Measurements from ENCODE around the gene EHMT1. TPM values are rescaled to one million over a fixed set of nuclear protein-coding genes. Genes with fewer than 3 reads are reported as not detected.

EHMT1 gene
- total RNA-seq, 6 experiments from 2014 or later, result 41.0 to 116 (median 46.9) TPM

DNA sequence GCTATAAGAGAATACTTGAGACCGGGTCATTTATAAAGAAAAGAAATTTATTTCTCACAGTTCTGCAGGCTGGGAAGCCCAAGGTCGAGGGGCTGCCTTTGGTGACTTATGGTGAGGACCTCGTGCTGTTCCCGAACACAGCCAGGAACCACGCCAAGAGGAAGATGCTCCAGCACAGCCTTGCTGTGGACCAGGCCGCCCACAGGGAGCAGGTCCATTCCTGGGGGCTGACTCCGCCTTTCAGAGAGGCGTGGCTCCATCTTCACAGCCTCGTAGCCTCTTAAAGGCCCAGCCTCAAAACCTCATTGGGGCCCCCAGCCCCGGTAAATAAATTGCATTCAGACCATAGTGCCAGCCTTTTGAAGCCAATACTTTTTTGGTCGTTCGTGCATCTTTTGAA, 165.2 kb downstream of the EHMT1 start:
- Mint-ChIP-seq H3K27me3 (ENCODE audit: insufficient read depth) (peaks cover 3% of the 10 kb centered on the region), H3K36me3 (ENCODE audit: low read depth) (peaks cover 16% of the 10 kb centered on the region), H3K27ac (no peak overlapping the region), H3K4me1 (ENCODE audit: low read depth) (peaks cover 28% of the 10 kb centered on the region), H3K9me3 (no peaks in the 10 kb centered on the region), H3K4me3 (no peak overlapping the region)
- TF ChIP-seq CTCF (IDR thresholded peaks at IDR 0.05), result no peak
- no peak for DNase-seq

DNA sequence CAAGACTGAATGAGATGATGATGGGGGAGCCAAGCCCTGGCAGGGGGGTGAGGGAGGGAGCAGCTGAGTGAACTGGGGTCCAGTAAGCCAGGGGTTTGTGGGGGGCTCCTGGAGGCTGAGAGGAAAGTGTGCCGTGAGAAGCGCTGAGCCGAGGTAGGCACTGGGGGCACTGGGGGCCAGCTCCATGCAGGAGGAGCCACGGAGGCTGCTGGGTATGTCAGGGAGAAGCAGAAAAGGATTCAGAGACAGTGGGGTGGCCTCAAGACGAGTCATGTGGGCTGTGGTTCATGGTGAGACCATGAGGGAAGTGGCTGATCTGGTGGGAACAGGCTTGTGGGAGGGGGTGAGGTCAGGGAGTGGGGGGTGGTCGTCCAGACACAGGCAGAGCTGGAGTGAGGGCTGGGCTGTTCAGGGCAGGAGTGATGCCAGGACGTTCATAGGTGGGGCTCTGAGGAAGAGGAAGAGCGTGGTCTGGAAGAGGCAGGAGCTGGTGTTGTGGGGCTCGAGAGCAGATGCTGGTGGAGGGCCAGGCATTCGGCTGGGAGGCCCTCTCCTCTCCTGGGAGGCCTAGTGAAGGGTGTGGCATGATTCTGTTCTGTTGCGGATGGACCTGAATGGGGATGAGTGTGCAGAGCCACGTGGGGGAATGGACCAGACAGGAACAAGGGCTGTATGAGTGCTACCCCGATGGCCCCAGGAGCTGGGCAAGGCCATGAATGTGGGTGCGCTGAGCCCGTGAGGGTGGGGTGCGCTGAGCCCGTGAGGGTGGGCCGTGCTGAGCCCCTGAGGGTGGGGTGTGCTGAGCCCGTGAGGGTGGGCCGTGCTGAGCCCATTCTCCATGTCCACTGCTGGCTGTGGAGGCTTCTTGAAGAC, 166.1 kb downstream of the EHMT1 start:
- Mint-ChIP-seq H3K36me3 (ENCODE audit: low read depth) (peaks cover 16% of the 10 kb centered on the region), H3K4me3 (no peak overlapping the region), H3K9me3 (no peaks in the 10 kb centered on the region), H3K27ac (peak overlapping the region; percentile 13; the same call in 1 of the 2 replicates), H3K4me1 (ENCODE audit: low read depth) (peaks cover 28% of the 10 kb centered on the region), H3K27me3 (ENCODE audit: insufficient read depth) (peaks cover 4% of the 10 kb centered on the region)
- no peak for TF ChIP-seq CTCF (IDR thresholded peaks at IDR 0.05)
- DNase-seq, result no peak

- Mint-ChIP-seq H3K27ac (peak overlapping the region; percentile 76), H3K4me3 (no peak overlapping the region; the same call in 1 of the 2 replicates), H3K36me3 (ENCODE audit: low read depth) (peaks cover 16% of the 10 kb centered on the region), H3K4me1 (ENCODE audit: low read depth) (peaks cover 28% of the 10 kb centered on the region), H3K9me3 (no peaks in the 10 kb centered on the region), H3K27me3 (ENCODE audit: insufficient read depth) (peaks cover 4% of the 10 kb centered on the region)
- TF ChIP-seq CTCF (IDR thresholded peaks at IDR 0.05), result no peak
- no peak for DNase-seq
Measured at GRCh38 chr9:137785704-137786161, 166.9 kb downstream of the EHMT1 start.

DNA sequence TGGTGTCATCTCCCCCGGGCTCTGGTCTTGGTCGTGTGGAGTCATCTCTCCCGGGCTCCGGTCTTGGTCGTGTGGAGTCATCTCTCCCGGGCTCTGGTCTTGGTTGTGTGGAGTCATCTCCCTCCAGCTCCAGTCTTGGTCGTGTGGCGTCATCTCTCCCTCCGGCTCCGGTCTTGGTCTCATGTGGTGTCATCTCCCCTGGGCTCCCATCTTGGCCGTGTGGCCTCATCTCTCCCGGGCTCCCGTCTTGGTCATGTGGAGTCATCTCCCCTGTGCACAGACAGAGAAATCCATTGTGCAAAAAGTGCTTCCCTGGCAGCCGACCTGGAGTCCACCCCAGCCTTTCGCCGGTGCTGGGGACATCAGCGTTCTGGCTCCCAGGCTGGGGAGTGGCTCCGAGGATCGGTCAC, 167.7 kb downstream of the EHMT1 start:
- DNase-seq, result peak; percentile 69
- no peak for TF ChIP-seq CTCF (IDR thresholded peaks at IDR 0.05)
- Mint-ChIP-seq H3K27me3 (ENCODE audit: insufficient read depth) (peaks cover 4% of the 10 kb centered on the region), H3K9me3 (no peaks in the 10 kb centered on the region), H3K27ac (peak overlapping the region; percentile 76), H3K4me1 (ENCODE audit: low read depth) (peaks cover 28% of the 10 kb centered on the region), H3K4me3 (peak overlapping the region; percentile 23; the same call in 1 of the 2 replicates), H3K36me3 (ENCODE audit: low read depth) (peaks cover 23% of the 10 kb centered on the region)

DNA sequence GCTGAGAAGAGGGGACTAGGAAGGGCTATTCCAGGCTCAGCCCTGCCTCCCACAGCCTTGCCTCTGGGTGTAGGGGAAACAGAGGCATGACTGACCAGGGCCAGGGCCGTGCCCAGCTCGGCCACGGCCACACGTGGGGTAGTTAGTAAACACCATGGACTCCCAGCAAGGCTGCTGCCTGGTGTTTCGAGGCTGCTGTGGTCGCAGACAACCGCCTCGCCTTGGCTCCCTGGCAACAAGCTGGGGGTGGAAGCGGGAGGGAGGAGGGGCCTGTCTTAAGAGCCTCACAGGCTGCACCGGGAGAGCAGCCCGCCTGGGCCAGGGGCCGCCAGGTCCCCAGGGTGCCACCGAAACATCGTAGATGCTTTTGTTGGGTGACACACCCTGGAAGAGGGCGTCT, 168.6 kb downstream of the EHMT1 start:
- Mint-ChIP-seq H3K9me3 (no peaks in the 10 kb centered on the region), H3K36me3 (ENCODE audit: low read depth) (peaks cover 21% of the 10 kb centered on the region), H3K4me1 (ENCODE audit: low read depth) (peaks cover 28% of the 10 kb centered on the region), H3K4me3 (no peak overlapping the region), H3K27ac (peak overlapping the region; percentile 76; the same call in 1 of the 2 replicates), H3K27me3 (ENCODE audit: insufficient read depth) (peaks cover 4% of the 10 kb centered on the region)
- DNase-seq, result no peak
- TF ChIP-seq CTCF (IDR thresholded peaks at IDR 0.05), result no peak

Measured in HFFc6 (cell line).